A204.1 (cell line): ENCODE results near the gene EAPP.
A peak's percentile ranks its signal among the peaks of the same experiment; 100 is the strongest.
"Not testable (repeated sequence)": the region's sequence is repeated elsewhere in the genome, so short reads cannot be mapped to it uniquely, and the experiment has no call there.

Experiments used
- FAIRE-seq: peaks from 2 replicates; lab custom pipeline; 2012; peaks lifted over from hg19 to GRCh38; lab: Jason Lieb, UNC

The EAPP gene

GRCh38 chr14:34538096-34538495, 1.4 kb downstream of the EAPP start:
- not testable (repeated sequence) for FAIRE-seq

- no peak for FAIRE-seq
Observed at GRCh38 chr14:34537677-34538009, 1.9 kb downstream of the EAPP start.

GRCh38 chr14:34536951-34537676, 2.4 kb downstream of the EAPP start:
- no peak for FAIRE-seq

GRCh38 chr14:34527591-34527990, 11.9 kb downstream of the EAPP start:
- FAIRE-seq, result no peak

- FAIRE-seq, result not testable (repeated sequence)
Observed at GRCh38 chr14:34524216-34524615, 15.3 kb downstream of the EAPP start.

- FAIRE-seq, result no peak
Observed at GRCh38 chr14:34522496-34522895, 17.0 kb downstream of the EAPP start.

GRCh38 chr14:34521071-34521470, 18.4 kb downstream of the EAPP start:
- FAIRE-seq, result not testable (repeated sequence)

- FAIRE-seq, result not testable (repeated sequence)
Observed at GRCh38 chr14:34520304-34520970, 19.1 kb downstream of the EAPP start.

- no peak for FAIRE-seq
Observed at GRCh38 chr14:34507884-34508283, 31.6 kb downstream of the EAPP start.

- no peak for FAIRE-seq
Observed at GRCh38 chr14:34507459-34507858, 32.0 kb downstream of the EAPP start.

GRCh38 chr14:34505124-34505491, 34.4 kb downstream of the EAPP start:
- not testable (repeated sequence) for FAIRE-seq

- FAIRE-seq, result not testable (repeated sequence)
Observed at GRCh38 chr14:34504027-34504426, 35.5 kb downstream of the EAPP start.

GRCh38 chr14:34502545-34503225, 36.8 kb downstream of the EAPP start:
- FAIRE-seq, result no peak

- FAIRE-seq, result no peak
Observed at GRCh38 chr14:34502001-34502400, 37.5 kb downstream of the EAPP start.

GRCh38 chr14:34501004-34501580, 38.4 kb downstream of the EAPP start:
- peak; percentile 29 for FAIRE-seq

GRCh38 chr14:34498684-34499412, 40.7 kb downstream of the EAPP start:
- FAIRE-seq, result peak; percentile 92

GRCh38 chr14:34496679-34497513, 42.6 kb downstream of the EAPP start:
- FAIRE-seq, result peak; percentile 98

- FAIRE-seq, result peak; percentile 66
Observed at GRCh38 chr14:34496007-34496678, 43.4 kb downstream of the EAPP start.

- no peak for FAIRE-seq
Observed at GRCh38 chr14:34489324-34489723, 50.2 kb downstream of the EAPP start.

GRCh38 chr14:34488528-34488927, 51.0 kb downstream of the EAPP start:
- FAIRE-seq, result no peak

- FAIRE-seq, result no peak
Observed at GRCh38 chr14:34484726-34485125, 54.8 kb downstream of the EAPP start.
